ENCODE data around the gene DFFB. TPM values are rescaled to one million over a fixed set of nuclear protein-coding genes. Genes with fewer than 3 reads are reported as not detected.

DFFB gene
- total RNA-seq, 1 donor from 2014 or later = 10.6 TPM

- ATAC-seq (no peak), DNase-seq (peak; percentile 42)
- Histone ChIP-seq H3K9me3 (no peaks in the 10 kb centered on the region), H3K4me1 (peaks cover 5% of the 10 kb centered on the region), H3K27ac (no peak overlapping the region), H3K36me3 (no peaks in the 10 kb centered on the region), H3K4me3 (no peak overlapping the region), H3K27me3 (ENCODE audit: low read depth) (peaks cover 30% of the 10 kb centered on the region)
- TF ChIP-seq CTCF (IDR thresholded peaks at IDR 0.05) = no peak
- intact Hi-C loops (cut with DNase I) = no loop called here
Observed at GRCh38 chr1:3907621-3908165, 50.4 kb downstream of the DFFB start.

GRCh38 chr1:3908886-3909517, 51.7 kb downstream of the DFFB start:
- H3K4me1 ChIP-seq = peaks cover 5% of the 10 kb centered on the region
- no peaks in the 10 kb centered on the region for H3K9me3 ChIP-seq
- no peak overlapping the region for H3K27ac ChIP-seq
- ATAC-seq (no peak), DNase-seq (peak; percentile 40)
- H3K4me3 ChIP-seq = no peak overlapping the region
- H3K36me3 ChIP-seq = no peaks in the 10 kb centered on the region
- TF ChIP-seq CTCF (IDR thresholded peaks at IDR 0.05) = no peak
- peaks cover 30% of the 10 kb centered on the region for H3K27me3 ChIP-seq (ENCODE audit: low read depth)
- intact Hi-C loops (cut with DNase I) = no loop called here

GRCh38 chr1:3909615-3910014, 52.3 kb downstream of the DFFB start:
- no peak overlapping the region for H3K27ac ChIP-seq
- H3K9me3 ChIP-seq = no peaks in the 10 kb centered on the region
- DNase-seq (peak; percentile 6), ATAC-seq (no peak)
- intact Hi-C loops (cut with DNase I) = no loop called here
- no peak for TF ChIP-seq CTCF (IDR thresholded peaks at IDR 0.05)
- H3K27me3 ChIP-seq (ENCODE audit: low read depth) = peaks cover 30% of the 10 kb centered on the region
- H3K4me3 ChIP-seq = no peak overlapping the region
- H3K4me1 ChIP-seq = peaks cover 5% of the 10 kb centered on the region
- no peaks in the 10 kb centered on the region for H3K36me3 ChIP-seq

GRCh38 chr1:3910049-3910731, 52.9 kb downstream of the DFFB start:
- TF ChIP-seq CTCF (IDR thresholded peaks at IDR 0.05) = no peak
- no peaks in the 10 kb centered on the region for H3K9me3 ChIP-seq
- H3K27me3 ChIP-seq (ENCODE audit: low read depth) = peaks cover 30% of the 10 kb centered on the region
- intact Hi-C loops (cut with DNase I) = no loop called here
- no peak overlapping the region for H3K4me3 ChIP-seq
- H3K4me1 ChIP-seq = peaks cover 5% of the 10 kb centered on the region
- no peak overlapping the region for H3K27ac ChIP-seq
- DNase-seq (peak; percentile 45), ATAC-seq (no peak)
- no peaks in the 10 kb centered on the region for H3K36me3 ChIP-seq

GRCh38 chr1:3910857-3911845, 53.9 kb downstream of the DFFB start:
- Histone ChIP-seq H3K36me3 (no peaks in the 10 kb centered on the region), H3K27me3 (ENCODE audit: low read depth) (peaks cover 30% of the 10 kb centered on the region), H3K9me3 (no peaks in the 10 kb centered on the region), H3K4me1 (peaks cover 5% of the 10 kb centered on the region), H3K27ac (no peak overlapping the region), H3K4me3 (no peak overlapping the region)
- peak; percentile 76 for TF ChIP-seq CTCF (IDR thresholded peaks at IDR 0.05)
- peak; percentile 78 for DNase-seq
- intact Hi-C loops (cut with DNase I) = no loop called here
- ATAC-seq = peak; percentile 76 to 83
